GM18499 (cell line): Measurements from ENCODE around the gene PDPK1.
"Not testable (repeated sequence)": the region's sequence is repeated elsewhere in the genome, so short reads cannot be mapped to it uniquely, and the experiment has no call there.

Source experiments
- ATAC-seq: cut with Tn5 transposase; IDR thresholded peaks from one replicate; pipeline ENCODE4 v1.9.1; 2021; ENCODE audit warnings: moderate number of reproducible peaks; ENCODE audit not compliant: insufficient read depth, unreplicated experiment

PDPK1 gene

DNA sequence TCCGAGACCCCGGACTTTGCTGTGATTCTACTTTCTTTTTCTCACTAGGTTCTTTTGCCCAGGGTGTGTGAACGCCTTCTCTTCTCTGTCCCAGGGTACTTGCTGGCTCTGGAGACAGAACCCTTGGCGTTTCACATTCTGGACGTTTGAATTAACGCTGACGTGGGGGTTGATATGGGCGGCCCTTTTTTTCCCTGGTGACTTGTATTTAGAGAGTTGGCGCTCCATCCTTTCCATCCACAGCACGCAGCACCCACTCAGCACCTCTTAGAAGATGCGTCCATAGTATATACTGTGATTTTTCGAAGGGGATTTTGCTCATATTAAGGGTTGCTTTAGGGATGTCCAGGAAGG lies 66.2 kb downstream of the PDPK1 start:
- not testable (repeated sequence) for ATAC-seq

DNA sequence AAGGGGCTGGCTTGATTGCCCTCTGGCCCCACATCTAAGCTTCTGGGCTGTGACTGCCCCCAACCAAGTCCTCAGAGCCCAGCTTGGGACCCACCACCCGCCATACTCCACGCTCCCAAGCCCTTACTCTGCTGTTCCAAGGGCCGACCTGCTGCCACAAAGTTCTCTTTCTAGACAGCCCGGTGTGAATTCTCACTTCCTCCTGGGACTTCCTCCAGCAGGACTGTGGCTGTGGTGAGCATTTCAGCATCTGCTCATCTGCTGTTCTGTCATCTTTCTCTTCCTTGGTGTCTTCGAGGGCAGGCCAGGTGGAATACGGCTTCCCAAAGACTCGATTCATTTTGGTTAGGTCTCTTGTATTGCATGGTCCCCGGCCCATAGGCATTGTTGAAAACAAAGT lies 69.0 kb downstream of the PDPK1 start:
- not testable (repeated sequence) for ATAC-seq

GRCh38 chr16:2609345-2609744 lies 71.5 kb downstream of the PDPK1 start:
- ATAC-seq = not testable (repeated sequence)

DNA sequence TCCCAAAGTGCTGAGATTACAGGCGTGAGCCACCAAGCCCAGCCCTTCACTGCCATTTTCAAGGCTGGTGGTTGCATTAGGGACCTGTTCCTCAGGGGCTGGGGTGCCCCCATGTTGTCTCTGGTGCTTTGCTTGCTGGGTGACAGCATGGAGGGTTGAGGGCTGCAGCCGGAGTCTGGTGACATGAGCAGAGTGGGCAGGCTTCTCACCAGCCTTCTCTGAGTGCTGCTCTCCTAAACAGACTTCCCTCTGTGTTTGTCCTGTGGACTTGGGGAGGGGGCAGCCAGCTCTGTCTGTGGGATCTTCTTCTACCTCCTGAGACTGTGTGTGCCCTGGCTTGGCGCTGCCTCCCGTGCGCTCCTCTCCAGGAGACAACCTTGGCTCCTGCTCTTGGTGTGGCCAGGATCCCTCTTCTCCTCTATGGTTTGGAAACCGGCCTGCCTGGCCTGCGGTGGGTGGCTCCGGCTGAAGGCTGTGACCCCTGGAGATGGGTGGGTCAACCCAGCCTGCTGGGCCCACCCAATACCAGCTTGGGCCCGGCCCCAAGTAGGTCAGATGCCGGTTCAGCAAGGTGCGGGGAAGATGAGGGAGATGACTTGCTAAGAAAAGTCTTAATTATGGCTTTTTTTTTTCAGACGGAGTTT lies 72.1 kb downstream of the PDPK1 start:
- ATAC-seq = no peak

DNA sequence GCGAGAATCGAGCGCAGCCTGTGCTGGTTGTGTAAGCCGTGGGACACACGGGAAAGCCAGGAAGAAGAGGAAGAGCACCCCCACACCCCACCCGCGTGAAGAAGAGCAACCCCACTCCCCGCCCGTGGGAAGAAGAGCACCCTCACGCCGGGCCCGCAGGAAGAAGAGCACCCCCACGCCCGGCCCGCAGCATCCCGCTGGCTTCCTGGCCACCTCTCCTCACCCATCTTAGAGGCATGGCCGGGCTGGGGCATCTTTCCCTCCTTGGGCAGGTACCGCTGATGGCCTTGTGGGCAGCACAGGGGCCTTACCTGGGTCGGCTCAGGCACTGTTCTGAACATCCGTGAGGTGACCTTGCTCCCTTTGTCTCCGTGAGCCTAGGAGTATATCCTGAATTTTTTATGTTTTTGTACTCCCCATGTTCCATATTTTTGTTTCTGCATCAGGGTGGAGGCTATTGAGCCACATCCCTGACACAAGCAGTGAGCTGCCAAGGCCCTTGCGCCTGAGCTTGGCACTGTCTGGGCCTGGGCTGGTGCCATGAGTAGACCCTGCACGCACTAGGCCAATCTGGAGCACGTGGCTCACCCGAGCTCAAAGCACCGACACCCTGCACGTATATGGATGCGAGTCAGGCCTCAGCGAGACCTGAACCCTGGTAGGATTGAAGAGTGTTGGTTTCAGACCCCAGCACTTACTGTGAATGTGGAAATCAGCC lies 73.1 kb downstream of the PDPK1 start:
- ATAC-seq = no peak

- ATAC-seq = no peak
These were observed 73.7 kb downstream of the PDPK1 start for GRCh38 chr16:2611499-2611862.

- ATAC-seq = not testable (repeated sequence)
These were observed 74.1 kb downstream of the PDPK1 start for GRCh38 chr16:2611877-2612276.

- ATAC-seq = not testable (repeated sequence)
These were observed 75.4 kb downstream of the PDPK1 start for GRCh38 chr16:2613251-2613650.

DNA sequence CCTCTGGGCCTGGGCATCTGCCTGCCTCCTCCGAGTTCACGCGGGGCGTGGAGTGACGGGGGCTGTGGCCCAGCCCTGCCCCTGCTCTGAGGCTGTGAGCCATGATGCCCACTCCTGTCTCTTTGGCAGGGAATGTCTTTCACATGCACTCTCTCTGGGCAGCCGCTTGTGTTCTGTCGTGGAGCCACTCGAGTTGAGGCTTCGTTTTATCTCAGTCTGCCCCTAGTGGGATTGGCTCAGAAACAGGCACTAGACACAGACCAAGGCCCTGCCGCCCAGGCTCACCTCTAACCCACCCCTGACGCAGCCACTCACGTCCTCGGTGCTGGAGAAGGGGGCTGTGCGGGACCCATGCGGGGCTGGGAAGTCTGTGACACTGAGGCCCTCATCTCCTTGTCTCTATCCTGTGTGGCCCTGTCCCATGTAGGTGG lies 77.0 kb downstream of the PDPK1 start:
- ATAC-seq = no peak

GRCh38 chr16:2618964-2619363 lies 81.1 kb downstream of the PDPK1 start:
- not testable (repeated sequence) for ATAC-seq

DNA sequence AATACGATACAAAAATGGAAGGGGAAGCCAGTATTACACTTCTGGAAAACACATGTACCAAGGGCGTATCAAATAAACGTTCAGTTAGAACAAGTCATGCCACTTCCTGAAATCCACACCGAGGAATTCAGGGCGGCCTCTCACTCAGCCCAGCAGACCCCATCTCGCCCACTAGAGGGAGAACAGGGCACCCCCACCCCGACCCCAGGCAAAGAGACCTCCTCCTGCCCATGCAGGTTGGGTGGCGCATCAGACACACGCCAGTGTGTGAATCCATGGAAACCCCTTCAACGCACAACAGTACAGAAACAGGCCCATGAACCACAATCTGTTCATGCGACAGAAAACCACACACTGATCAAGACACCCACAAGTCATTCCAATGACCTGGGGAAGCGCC lies 81.8 kb downstream of the PDPK1 start:
- ATAC-seq = not testable (repeated sequence)

DNA sequence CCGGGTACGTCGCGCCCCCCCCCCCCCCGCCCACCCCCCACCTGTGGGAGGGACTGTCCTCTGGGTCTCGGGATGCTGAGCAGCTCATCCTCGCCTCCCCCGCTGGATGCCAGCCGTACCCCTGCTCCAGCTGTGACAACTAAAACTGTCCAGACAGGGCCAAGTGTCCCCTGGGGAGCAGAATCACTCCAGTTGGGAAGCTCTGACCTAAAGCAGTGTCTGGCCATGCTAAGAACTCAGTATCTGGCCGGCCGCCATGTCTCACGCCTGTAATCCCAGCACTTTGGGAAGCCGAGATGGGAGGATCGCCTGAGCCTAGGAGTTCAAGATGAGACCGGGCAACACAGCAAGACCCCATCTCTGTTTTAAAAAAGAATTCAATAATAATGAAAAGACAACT lies 83.0 kb downstream of the PDPK1 start:
- ATAC-seq = not testable (repeated sequence)

DNA sequence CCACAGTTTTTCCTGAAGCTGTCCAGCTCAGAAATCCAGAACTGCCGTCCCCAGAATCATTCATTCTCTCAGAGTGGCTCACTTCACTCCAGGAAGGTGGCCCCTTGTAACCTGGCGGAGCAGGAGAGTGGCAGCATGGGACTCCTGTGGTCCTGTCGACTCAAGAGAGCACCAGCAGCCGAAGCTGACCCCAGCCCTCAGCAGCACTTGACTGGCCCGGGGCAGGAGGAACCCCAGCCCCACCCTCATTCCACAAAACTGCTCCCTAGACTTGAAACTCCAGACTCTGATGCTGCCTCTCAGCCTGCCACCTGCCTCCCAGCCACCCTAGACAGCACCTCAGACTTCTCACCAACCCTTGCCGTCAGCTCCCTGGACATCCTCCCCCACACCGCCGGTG lies 83.6 kb downstream of the PDPK1 start:
- ATAC-seq = not testable (repeated sequence)

- ATAC-seq = not testable (repeated sequence)
These were observed 89.3 kb downstream of the PDPK1 start for GRCh38 chr16:2627075-2627474.

GRCh38 chr16:2631203-2631602 lies 93.4 kb downstream of the PDPK1 start:
- ATAC-seq = not testable (repeated sequence)

DNA sequence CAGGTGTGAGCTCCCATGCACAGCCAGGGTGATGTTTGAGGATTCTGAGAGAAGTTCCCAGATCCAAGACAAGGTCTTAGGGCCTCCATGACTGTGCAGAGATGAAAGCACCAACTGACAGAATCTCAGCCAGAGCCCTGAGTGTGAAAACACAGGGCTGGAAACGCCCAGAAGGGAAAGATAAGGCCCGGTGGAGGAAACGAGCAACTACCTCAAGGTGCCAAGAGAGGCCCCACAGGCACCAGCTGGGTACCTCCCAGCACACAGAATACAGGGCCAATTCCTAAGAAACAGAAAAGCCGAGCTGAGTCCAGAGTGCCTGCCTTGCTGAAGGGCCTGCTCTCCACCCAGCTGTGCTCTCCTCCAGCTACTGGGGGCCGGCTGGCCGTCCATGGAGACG lies 94.5 kb downstream of the PDPK1 start:
- ATAC-seq = not testable (repeated sequence)

- not testable (repeated sequence) for ATAC-seq
These were observed 101.4 kb downstream of the PDPK1 start for GRCh38 chr16:2639071-2639721.

DNA sequence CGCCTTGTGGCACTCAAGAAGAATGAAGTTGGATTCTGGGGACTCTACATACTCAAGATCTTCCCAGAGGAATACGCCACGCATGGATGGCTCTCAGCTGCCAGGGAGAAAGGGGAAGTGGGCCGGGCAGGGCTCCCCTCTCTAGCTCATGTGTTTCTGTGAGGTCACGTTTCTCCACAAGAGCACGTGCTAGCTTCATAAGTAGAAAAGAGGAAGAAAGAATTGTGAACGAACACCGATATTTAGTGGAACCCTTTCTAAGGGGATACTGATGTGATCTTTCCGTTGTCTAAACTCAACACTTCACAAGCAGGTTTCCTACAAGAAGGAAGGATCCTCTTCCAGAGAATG lies 101.9 kb downstream of the PDPK1 start:
- ATAC-seq = not testable (repeated sequence)

DNA sequence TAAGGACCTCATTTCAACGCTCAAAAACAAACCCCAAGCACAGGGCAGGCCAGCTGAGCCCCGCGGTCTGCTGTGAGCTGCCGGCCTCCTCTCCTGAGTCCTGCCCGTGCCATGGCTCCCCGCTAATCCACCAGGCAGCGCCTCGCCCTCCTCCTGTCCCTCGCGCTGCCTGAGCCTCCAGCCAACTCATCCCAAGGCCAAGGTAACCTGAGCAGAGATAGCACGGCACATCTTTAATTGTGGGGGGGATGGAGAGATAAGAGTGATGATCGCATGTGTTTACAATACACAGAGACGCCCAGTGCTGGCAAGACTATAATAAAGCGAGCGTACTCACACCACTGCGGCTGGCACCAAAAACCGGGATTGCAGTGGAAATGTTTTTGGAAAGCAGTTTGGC lies 104.7 kb downstream of the PDPK1 start:
- not testable (repeated sequence) for ATAC-seq

GRCh38 chr16:2644754-2645453 lies 107.1 kb downstream of the PDPK1 start:
- ATAC-seq = not testable (repeated sequence)
